Activated CD4-positive, alpha-beta T cell treated with anti-CD3 and anti-CD28 coated beads for 1 hour (primary cell): Measurements from ENCODE around the gene COPZ2.
"Not testable (repeated sequence)": the region's sequence is repeated elsewhere in the genome, so short reads cannot be mapped to it uniquely, and the experiment has no call there.

ENCODE experiments used
- DNase-seq: peaks from one replicate; pipeline ENCODE4 v3.0.0-alpha.2; 2020

COPZ2 gene

GRCh38 chr17:48003417-48004151 is 34.0 kb downstream of the COPZ2 start:
- DNase-seq, result no peak

DNA sequence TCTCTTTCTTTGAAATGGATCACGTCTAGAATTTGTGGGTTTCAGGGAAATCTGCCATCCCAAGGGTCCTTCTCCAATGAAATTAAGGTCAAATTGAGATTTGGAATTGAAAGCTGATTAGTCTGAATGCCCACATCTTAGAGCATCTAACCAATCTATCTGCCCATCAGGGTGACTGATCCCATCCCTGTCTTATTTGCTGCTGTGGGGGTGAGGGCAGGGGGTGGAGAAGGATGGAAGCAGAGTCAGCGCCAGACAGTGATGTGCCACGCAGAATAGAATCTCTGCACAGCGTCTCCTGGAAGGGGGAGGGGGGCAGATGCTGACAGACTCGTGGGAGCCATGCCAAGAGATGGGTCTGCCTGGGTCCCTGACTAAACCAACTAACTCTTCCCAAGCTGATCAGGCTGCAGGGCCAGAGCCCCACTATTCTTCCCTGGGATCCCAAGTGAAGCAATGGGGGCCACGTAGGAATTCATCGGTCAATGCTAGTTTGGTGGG is 34.6 kb downstream of the COPZ2 start:
- no peak for DNase-seq

- no peak for DNase-seq
These were observed 35.2 kb downstream of the COPZ2 start for GRCh38 chr17:48002266-48002915.

GRCh38 chr17:48001657-48002056 is 35.9 kb downstream of the COPZ2 start:
- not testable (repeated sequence) for DNase-seq

DNA sequence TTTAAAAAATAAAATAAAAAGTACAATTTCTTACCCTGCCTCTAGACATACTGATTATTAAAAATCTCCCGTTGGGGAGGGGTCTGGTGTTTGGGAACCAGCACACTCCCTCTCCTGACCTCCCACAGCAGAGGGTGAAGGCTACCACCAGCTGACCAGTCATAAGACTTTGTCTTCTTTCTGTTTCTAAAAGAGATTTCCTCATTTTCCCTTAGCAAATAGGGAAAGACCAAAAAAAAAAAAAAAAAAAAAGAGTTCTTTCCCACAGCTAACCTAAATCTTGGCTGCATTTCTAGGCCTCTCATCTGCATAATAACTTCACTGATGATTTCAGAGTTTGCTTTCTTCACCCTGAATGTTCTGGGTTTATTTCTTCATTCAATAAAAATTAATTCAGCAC is 36.4 kb downstream of the COPZ2 start:
- no peak for DNase-seq

DNA sequence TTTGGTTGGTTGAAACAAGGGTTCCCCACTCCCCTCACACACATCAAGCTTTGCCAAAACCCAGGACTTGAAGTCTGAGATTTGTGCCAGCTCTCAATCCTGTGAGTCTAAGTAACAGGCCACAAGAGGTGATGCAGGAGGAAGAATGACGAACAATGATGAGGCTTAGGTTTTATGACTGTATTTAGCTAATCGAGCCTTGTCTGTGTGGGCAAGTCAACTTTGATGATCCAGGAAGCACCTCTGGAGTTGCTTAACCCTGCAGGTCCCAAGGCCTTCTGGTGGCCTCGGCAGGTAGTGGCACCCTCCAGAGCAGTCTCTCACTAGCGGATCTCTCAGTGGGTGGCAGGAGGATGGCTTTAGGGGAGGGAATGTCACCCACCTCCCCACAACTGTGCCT is 38.0 kb downstream of the COPZ2 start:
- no peak for DNase-seq

GRCh38 chr17:47998044-47998443 is 39.6 kb downstream of the COPZ2 start:
- DNase-seq, result no peak

GRCh38 chr17:47997586-47997985 is 40.0 kb downstream of the COPZ2 start:
- DNase-seq, result no peak

GRCh38 chr17:47996201-47996600 is 41.4 kb downstream of the COPZ2 start:
- DNase-seq, result no peak

GRCh38 chr17:47995241-47995935 is 42.2 kb downstream of the COPZ2 start:
- DNase-seq, result no peak

GRCh38 chr17:47994724-47995123 is 42.9 kb downstream of the COPZ2 start:
- DNase-seq, result no peak

- no peak for DNase-seq
These were observed 43.6 kb downstream of the COPZ2 start for GRCh38 chr17:47993964-47994363.

DNA sequence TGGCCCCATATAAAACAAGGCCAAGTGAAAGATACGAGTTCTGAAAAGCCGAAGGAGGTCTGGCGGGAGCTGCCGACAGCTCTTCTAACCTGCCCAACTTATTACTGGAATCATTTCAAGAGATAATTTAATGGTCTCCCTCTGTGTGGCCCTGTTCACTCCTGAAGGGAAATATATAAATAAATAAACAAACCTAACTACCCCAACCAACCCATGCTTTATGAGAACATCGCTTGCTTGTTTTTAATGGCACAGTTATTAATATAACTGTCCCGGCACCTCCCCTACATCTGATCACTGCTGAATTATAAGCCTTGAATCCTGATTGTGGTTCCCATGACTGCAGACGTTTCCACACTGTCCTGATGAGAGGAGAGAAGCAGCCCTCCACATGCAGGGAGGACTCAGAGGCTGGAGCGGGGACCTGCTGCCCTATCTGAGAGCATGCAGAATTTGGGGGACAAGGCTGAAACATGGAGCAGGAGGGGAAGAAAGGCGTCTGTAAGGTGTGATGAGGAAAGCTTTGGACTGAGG is 44.5 kb downstream of the COPZ2 start:
- DNase-seq, result no peak

- DNase-seq, result no peak
These were observed 45.4 kb downstream of the COPZ2 start for GRCh38 chr17:47992216-47992615.

DNA sequence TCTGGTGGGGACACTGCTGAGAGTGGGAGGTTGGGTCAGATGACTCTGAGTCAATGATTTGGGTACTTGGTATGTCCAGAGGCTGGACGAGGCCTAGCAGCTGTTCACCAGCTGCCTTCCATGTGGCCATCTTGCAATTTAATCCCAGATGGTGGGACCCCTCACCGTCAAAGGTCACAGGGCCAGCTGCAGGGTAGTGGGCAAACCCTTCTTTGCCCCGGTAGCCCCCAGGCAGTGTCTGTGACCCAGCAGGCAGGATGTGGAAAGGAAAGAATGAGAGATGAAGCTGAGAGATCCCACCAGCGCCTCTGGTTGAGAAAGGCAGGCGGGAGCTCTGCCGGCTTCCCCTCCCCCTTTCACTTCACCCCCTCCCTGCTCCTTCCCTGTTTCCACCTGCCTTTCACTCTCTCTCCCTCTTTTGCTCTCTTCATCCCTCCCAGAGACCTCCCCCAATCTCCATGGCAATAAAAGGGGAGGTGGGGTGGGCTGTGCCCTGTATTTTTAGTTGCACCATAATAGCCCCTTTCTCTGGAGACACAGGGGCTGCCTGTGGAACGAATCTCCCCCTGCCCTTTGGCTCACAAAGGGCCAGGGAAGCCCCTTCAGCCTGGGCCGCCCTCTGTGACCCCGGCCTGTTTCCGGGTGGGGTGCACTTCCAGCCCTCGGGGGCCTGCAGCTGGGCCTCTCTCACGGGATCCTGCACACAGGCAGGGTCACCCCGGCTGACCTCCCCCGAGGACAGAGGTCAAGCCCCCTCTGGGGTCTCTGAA is 46.5 kb downstream of the COPZ2 start:
- DNase-seq, result no peak

DNA sequence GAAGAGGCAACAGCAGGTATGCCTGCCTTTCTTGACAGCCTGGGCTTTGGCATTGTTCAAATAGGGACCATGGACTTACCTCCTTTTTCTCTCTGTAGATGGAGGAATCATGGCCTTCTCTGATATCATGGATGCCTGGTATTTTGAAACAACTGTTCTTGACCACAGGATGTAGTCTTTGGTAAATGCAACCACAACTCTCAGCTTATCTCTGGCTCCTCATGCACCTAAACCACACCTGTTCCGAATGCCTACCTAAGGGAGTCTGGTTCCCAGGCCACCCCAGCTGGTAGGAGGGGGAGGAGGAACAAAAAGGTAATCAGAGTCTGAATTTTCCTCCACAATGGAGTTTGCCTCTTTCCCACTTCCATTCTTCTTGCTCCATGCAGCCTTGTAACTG is 47.9 kb downstream of the COPZ2 start:
- DNase-seq, result no peak

- no peak for DNase-seq
These were observed 48.4 kb downstream of the COPZ2 start for GRCh38 chr17:47989159-47989558.

DNA sequence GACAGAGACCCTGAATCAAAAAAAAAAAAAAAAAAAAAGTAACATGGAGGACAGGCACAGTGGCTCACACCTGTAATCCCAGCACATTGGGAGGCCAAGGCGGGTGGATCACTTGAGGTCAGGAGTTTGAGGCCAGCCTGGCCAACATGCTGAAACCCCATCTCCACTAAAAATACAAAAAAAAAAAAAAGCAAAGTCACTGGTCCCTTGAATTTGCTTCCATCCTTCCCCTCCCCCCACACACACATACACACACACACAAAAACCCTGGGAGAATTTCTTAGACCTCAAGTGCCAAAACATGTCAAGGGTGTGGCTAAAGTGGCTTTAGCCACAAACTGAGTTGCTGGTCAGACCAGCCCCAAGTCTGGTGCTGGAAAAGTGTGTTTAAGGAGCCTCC is 49.2 kb downstream of the COPZ2 start:
- DNase-seq, result not testable (repeated sequence)

- no peak for DNase-seq
These were observed 50.3 kb downstream of the COPZ2 start for GRCh38 chr17:47987240-47987835.

DNA sequence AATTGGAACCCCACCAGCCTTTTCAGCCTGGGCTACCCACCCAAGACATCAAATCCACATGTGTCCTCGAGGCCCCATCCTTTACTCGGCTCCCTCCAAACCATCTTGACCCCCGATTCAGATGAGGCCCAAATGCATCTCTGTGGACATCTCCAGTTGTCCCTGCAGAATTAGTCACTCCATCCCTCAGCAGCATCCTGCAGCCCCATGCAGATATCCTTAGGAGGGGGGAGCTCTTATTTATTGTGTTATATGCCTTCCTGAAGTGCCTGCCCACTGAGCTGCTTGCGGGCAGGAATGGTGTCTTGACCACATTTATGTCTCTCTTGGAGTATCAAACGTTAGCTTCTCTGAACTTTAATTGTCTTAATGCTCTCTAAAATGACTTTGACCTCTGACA is 51.1 kb downstream of the COPZ2 start:
- no peak for DNase-seq

DNA sequence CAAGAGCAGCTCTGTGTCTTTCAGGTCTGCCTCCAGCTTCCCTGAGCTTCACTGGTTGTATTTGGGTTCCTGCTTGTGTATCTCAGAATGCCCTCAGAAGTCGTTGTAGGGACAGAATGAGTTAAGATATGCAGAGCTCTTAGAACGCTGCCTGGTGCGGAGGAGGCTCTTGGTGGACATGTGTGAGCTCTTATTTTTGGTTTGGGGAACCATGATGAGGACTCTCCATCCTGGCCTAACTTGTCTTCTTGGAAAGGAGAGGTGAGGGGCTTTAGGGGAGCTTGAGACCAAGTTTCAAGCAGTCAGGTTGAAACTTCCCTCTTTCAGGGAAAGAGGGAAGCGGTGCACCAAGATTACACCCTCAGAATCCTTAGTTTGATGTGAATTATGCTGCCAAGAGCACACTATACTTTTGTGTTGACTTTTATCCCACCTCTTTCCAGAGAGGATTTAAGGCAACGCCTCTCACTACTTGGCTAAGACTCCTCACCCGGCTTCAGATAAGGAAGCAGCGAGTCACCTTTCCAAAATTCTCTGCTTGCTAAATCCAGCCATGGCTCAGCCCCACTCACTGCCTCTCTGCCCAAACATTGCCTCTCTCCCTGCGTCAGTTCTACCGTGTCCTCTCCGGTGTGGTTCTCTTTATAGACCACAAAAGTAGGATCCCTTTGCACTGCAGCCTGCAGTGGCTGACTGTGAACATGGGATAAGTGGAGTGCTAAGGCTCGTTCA is 53.9 kb downstream of the COPZ2 start:
- DNase-seq, result no peak
